SIG-M5 treated with dmso at 0.1 percent for 504 hours (cell line): ENCODE measurements around the gene SOS1.
"Not testable (repeated sequence)": the region's sequence is repeated elsewhere in the genome, so short reads cannot be mapped to it uniquely, and the experiment has no call there.

Experiments
- DNase-seq: peaks from one replicate; lab custom pipeline; 2025; ENCODE audit not compliant: unreplicated experiment; lab: John Stamatoyannopoulos, UW

The SOS1 gene

GRCh38 chr2:39107156-39107555, 13.7 kb downstream of the SOS1 start:
- no peak for DNase-seq

- no peak for DNase-seq
Observed at GRCh38 chr2:39099870-39100728, 20.8 kb downstream of the SOS1 start.

- no peak for DNase-seq
Observed at GRCh38 chr2:39099310-39099869, 21.5 kb downstream of the SOS1 start.

- no peak for DNase-seq
Observed at GRCh38 chr2:39095624-39096023, 25.2 kb downstream of the SOS1 start.

- DNase-seq: peak; percentile 67
Observed at GRCh38 chr2:39094717-39095363, 26.0 kb downstream of the SOS1 start.

GRCh38 chr2:39093218-39093898, 27.5 kb downstream of the SOS1 start:
- DNase-seq: no peak

GRCh38 chr2:39091543-39091942, 29.3 kb downstream of the SOS1 start:
- no peak for DNase-seq

GRCh38 chr2:39091063-39091462, 29.8 kb downstream of the SOS1 start:
- no peak for DNase-seq

GRCh38 chr2:39080152-39080551, 40.7 kb downstream of the SOS1 start:
- no peak for DNase-seq

GRCh38 chr2:39069890-39070465, 50.9 kb downstream of the SOS1 start:
- no peak for DNase-seq

- DNase-seq: no peak
Observed at GRCh38 chr2:39069136-39069515, 51.7 kb downstream of the SOS1 start.

- DNase-seq: no peak
Observed at GRCh38 chr2:39068299-39069135, 52.3 kb downstream of the SOS1 start.

GRCh38 chr2:39065616-39066015, 55.2 kb downstream of the SOS1 start:
- no peak for DNase-seq

GRCh38 chr2:39062320-39062719, 58.5 kb downstream of the SOS1 start:
- DNase-seq: no peak

- no peak for DNase-seq
Observed at GRCh38 chr2:39061280-39061679, 59.6 kb downstream of the SOS1 start.

GRCh38 chr2:39059366-39059952, 61.4 kb downstream of the SOS1 start:
- peak; percentile 46 for DNase-seq

- no peak for DNase-seq
Observed at GRCh38 chr2:39058101-39058500, 62.8 kb downstream of the SOS1 start.

- DNase-seq: not testable (repeated sequence)
Observed at GRCh38 chr2:39052665-39053064, 68.2 kb downstream of the SOS1 start.

- no peak for DNase-seq
Observed at GRCh38 chr2:39050109-39050508, 70.7 kb downstream of the SOS1 start.

- DNase-seq: no peak
Observed at GRCh38 chr2:39039072-39039471, 81.8 kb downstream of the SOS1 start.
